DOHH2 (cell line): ENCODE measurements around the gene CWC15.

Experiments used
- H3F3A ChIP-seq: fragments of 200-600 bp; sonication (generic), shearing (Covaris generic); 2 replicates; pipeline ENCODE4 v1.6.0; 2016; ENCODE audit warnings: antibody characterized with exemption, mild to moderate bottlenecking; ENCODE audit not compliant: control insufficient read depth, insufficient read depth
- H3K27ac ChIP-seq: fragments of 200-600 bp; sonication (generic); 2 replicates; pipeline ENCODE4 v1.5.1; 2014; ENCODE audit warnings: low read depth, mild to moderate bottlenecking, low read length, moderate library complexity
- H3K27me3 ChIP-seq: fragments of 200-600 bp; sonication (generic); 2 replicates; pipeline ENCODE4 v1.6.1; 2014; ENCODE audit warnings: mild to moderate bottlenecking, low read length, mixed read lengths; ENCODE audit not compliant: control insufficient read depth
- H3K36me3 ChIP-seq: fragments of 200-600 bp; sonication (generic); 2 replicates; pipeline ENCODE4 v1.6.1; 2014; ENCODE audit warnings: mild to moderate bottlenecking, low read length, moderate library complexity, mixed read lengths; ENCODE audit not compliant: control insufficient read depth
- H3K4me1 ChIP-seq: fragments of 200-600 bp; sonication (generic); 2 replicates; pipeline ENCODE4 v1.6.1; 2014; ENCODE audit warnings: mild to moderate bottlenecking, low read length, mixed read lengths; ENCODE audit not compliant: control insufficient read depth
- H3K4me2 ChIP-seq: fragments of 200-600 bp; sonication (generic); 2 replicates; pipeline ENCODE4 v1.6.0; 2014; ENCODE audit warnings: mild to moderate bottlenecking, low read length, moderate library complexity
- H3K4me3 ChIP-seq: fragments of 200-600 bp; sonication (generic); 2 replicates; pipeline ENCODE4 v1.5.1; 2014; ENCODE audit warnings: mild to moderate bottlenecking, low read length, mixed read lengths
- H3K79me2 ChIP-seq: fragments of 200-600 bp; sonication (generic); 2 replicates; pipeline ENCODE4 v1.6.1; 2014; ENCODE audit warnings: mild to moderate bottlenecking, low read length, mixed read lengths; ENCODE audit not compliant: control insufficient read depth
- H3K9me2 ChIP-seq: fragments of 200-600 bp; sonication (generic); replicated peaks from 2 replicates; pipeline ENCODE4 v1.6.1; 2014; ENCODE audit warnings: mild to moderate bottlenecking, low read length, mixed read lengths; ENCODE audit not compliant: control insufficient read depth
- H3K9me3 ChIP-seq: fragments of 200-600 bp; sonication (generic); 2 replicates; pipeline ENCODE4 v1.6.1; 2014; ENCODE audit warnings: antibody characterized with exemption, low read length, mixed read lengths; ENCODE audit not compliant: control insufficient read depth, insufficient read depth
- H4K20me1 ChIP-seq: fragments of 200-600 bp; sonication (generic); 2 replicates; pipeline ENCODE4 v1.6.0; 2014; ENCODE audit warnings: low read depth, mild to moderate bottlenecking, antibody characterized with exemption, low read length, moderate library complexity; ENCODE audit not compliant: control insufficient read depth, insufficient read depth
- CTCF ChIP-seq: fragments of 200-600 bp; sonication (generic); IDR thresholded peaks from one replicate; pipeline ENCODE4 v1.5.1; 2014; ENCODE audit warnings: antibody characterized with exemption, mild to moderate bottlenecking, low read depth, low read length; ENCODE audit not compliant: poor library complexity, severe bottlenecking
- EZH2phosphoT487 ChIP-seq: fragments of 200-600 bp; sonication (generic); IDR thresholded peaks from 2 replicates; pipeline ENCODE4 v1.6.1; 2017; ENCODE audit warnings: borderline replicate concordance, mild to moderate bottlenecking, antibody characterized with exemption, low read length, moderate library complexity, mixed read lengths

CWC15 gene

GRCh38 chr11:94925422-94926270 is 47.7 kb downstream of the CWC15 start:
- Histone ChIP-seq H3K4me3 (no peak overlapping the region), H3K27ac (no peak overlapping the region), H3K9me2 (no peaks in the 10 kb centered on the region), H3K9me3 (no peaks in the 10 kb centered on the region), H4K20me1 (no peaks in the 10 kb centered on the region), H3K79me2 (no peaks in the 10 kb centered on the region), H3K4me2 (no peak overlapping the region), H3K36me3 (no peaks in the 10 kb centered on the region), H3F3A (no peaks in the 10 kb centered on the region), H3K27me3 (no peaks in the 10 kb centered on the region), H3K4me1 (peaks cover 11% of the 10 kb centered on the region)
- TF ChIP-seq EZH2phosphoT487, result no peak
- no peak for TF ChIP-seq CTCF

- Histone ChIP-seq H3K79me2 (no peaks in the 10 kb centered on the region), H3K27ac (no peak overlapping the region), H3K4me1 (peaks cover 11% of the 10 kb centered on the region), H3K36me3 (no peaks in the 10 kb centered on the region), H3K4me2 (no peak overlapping the region), H3K9me3 (no peaks in the 10 kb centered on the region), H3F3A (no peaks in the 10 kb centered on the region), H3K4me3 (no peak overlapping the region), H4K20me1 (no peaks in the 10 kb centered on the region), H3K9me2 (no peaks in the 10 kb centered on the region), H3K27me3 (peaks cover 2% of the 10 kb centered on the region; the same call in 1 of the 2 replicates)
- TF ChIP-seq CTCF (no peak), EZH2phosphoT487 (no peak)
Observed at GRCh38 chr11:94924612-94925011, 48.7 kb downstream of the CWC15 start.

DNA sequence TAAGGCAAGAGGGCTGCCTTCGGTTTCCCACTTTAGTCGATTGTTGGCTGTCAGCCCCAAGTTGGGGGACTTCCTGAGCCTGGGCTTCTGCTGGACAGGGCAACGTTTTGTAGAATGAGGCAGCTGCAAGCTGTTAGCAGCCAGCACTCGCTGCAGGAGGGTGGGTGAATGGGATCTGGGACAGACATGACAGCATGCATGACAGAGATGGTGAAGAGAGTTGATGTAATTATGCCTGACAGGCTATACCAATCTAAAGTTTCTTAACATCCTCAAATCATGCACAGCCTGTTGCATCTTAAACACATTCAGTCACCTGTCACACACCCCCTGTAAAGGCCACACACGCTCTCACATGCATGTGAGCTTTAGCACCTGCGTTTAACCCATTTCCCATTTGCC is 49.2 kb downstream of the CWC15 start:
- Histone ChIP-seq H4K20me1 (no peaks in the 10 kb centered on the region), H3K4me3 (no peak overlapping the region), H3F3A (no peaks in the 10 kb centered on the region), H3K4me2 (no peak overlapping the region), H3K79me2 (no peaks in the 10 kb centered on the region), H3K9me3 (no peaks in the 10 kb centered on the region), H3K36me3 (no peaks in the 10 kb centered on the region), H3K4me1 (peaks cover 11% of the 10 kb centered on the region), H3K9me2 (no peaks in the 10 kb centered on the region), H3K27ac (no peak overlapping the region), H3K27me3 (peaks cover 2% of the 10 kb centered on the region; the same call in 1 of the 2 replicates)
- TF ChIP-seq CTCF (no peak), EZH2phosphoT487 (no peak)
